ENCODE measurements around the gene OBSCN.

OBSCN gene

DNA sequence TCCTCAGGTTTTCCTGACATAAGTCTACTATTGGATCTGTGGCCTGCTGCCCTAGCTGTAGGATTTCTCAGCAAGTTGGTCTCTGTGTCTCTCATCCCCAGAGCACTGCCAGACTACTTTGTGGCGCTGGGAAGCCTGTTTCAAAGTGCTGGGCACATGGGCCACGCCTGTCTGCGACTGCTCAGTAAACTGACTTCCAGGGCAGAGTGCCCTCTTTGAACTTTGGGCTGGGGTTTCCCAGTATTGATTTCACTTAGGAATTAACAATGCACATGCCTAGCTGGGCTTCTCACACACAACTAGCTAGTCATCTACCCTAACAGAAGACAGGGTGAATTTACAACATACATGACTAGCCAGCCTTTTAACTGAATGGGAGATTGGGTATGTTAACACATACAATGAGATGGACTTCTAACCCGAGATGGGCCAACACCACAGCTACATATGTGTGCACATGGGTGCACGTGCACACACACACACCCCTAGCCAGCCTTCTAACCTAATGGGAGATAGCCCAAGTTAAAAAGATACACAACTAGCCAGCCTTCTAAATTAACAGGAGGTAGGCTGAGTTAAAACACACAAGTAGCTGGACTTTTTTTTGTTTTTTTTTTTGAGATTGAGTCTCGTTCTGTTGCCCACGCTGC, 215.7 kb downstream of the OBSCN start:
- CTCF ChIA-PET: interaction anchor here (0.7 to 1.0 kb wide), 2 partner anchors 11 to 33 kb away, joined by 3 to 6 read pairs; no protein-coding TSS in a partner anchor
- no peak for DNase-seq (ENCODE audit: extremely low spot score)
- POLR2A ChIA-PET: interaction anchor here (0.9 kb wide), 2 partner anchors 17 to 34 kb away, joined by 3 read pairs; partner anchors contain the start of gene TRIM11
- TF ChIP-seq SUZ12 (IDR thresholded peaks at IDR 0.05) (no peak), SP1 (IDR thresholded peaks at IDR 0.05) (no peak)

GRCh38 chr1:228424685-228425660, 217.1 kb downstream of the OBSCN start:
- TF ChIP-seq BHLHE40 (IDR thresholded peaks at IDR 0.05; ENCODE audit: borderline replicate concordance) (no peak), CTBP1 (IDR thresholded peaks at IDR 0.05; ENCODE audit: borderline replicate concordance) (no peak), ARNT (IDR thresholded peaks at IDR 0.05) (no peak), L3MBTL2 (conservative IDR thresholded peaks at IDR 0.05) (no peak), FOXM1 (IDR thresholded peaks at IDR 0.05; ENCODE audit: borderline replicate concordance) (no peak), TARDBP (IDR thresholded peaks at IDR 0.05) (no peak)
- TF ChIP-seq, protein P1, sequence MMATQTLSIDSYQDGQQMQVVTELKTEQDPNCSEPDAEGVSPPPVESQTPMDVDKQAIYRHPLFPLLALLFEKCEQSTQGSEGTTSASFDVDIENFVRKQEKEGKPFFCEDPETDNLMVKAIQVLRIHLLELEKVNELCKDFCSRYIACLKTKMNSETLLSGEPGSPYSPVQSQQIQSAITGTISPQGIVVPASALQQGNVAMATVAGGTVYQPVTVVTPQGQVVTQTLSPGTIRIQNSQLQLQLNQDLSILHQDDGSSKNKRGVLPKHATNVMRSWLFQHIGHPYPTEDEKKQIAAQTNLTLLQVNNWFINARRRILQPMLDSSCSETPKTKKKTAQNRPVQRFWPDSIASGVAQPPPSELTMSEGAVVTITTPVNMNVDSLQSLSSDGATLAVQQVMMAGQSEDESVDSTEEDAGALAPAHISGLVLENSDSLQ (IDR thresholded peaks at IDR 0.05): no peak
- DNase-seq (ENCODE audit: extremely low spot score): no peak
- ChIA-PET CTCF (interaction anchor here (1.0 kb wide), 1 partner anchor 32 kb away, joined by 3 read pairs; no protein-coding TSS in a partner anchor), POLR2A (interaction anchor here (0.9 to 1.0 kb wide), 3 partner anchors 8 to 32 kb away, joined by 3 read pairs; partner anchors contain the start of gene TRIM11)

DNA sequence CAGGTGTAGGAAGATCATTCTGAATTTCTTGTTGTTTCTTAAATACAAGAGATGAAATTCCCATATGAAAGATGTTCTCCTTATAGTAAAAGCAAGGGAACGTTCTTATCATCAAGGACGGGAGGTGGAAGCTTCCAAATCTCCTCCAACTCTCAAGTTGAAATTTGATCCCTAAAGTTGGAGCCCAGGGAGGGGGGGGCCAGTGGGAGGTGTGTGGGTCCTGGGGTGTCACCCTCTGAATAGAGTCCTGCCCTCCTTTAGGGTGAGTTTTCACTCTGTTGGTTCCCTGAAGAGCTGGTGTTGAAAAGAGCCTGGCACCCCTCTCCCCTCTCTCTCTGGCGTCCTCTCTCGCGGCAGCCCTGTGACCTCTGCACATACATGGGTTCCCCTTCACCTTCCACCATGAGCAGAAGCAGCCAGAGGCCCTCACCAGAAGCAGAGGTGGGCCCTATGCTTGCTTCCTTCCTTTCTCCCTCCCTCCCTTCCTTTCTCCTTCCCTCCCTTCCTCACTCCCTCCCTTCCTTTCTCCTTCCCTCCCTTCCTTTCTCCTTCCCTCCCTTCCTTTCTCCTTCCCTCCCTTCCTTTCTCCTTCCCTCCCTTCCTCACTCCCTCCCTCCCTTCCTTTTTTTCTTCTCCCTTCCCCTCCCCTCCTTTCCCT, 218.8 kb downstream of the OBSCN start:
- ChIA-PET CTCF (interaction anchor here (0.6 kb wide), 1 partner anchor 520 kb away, joined by 4 read pairs; no protein-coding TSS in a partner anchor), POLR2A (no interaction called here)
- TF ChIP-seq, protein P1 (IDR thresholded peaks at IDR 0.05): no peak
- TF ChIP-seq ARNT (IDR thresholded peaks at IDR 0.05) (no peak), FOXM1 (IDR thresholded peaks at IDR 0.05; ENCODE audit: borderline replicate concordance) (no peak), NFRKB (IDR thresholded peaks at IDR 0.05) (no peak), ELF4 (IDR thresholded peaks at IDR 0.05) (no peak), ZNF384 (IDR thresholded peaks at IDR 0.05) (no peak), SUZ12 (IDR thresholded peaks at IDR 0.05) (no peak), HDGF (IDR thresholded peaks at IDR 0.05; ENCODE audit: borderline replicate concordance) (no peak), CTBP1 (IDR thresholded peaks at IDR 0.05; ENCODE audit: borderline replicate concordance) (no peak), BHLHE40 (IDR thresholded peaks at IDR 0.05; ENCODE audit: borderline replicate concordance) (no peak), SP1 (IDR thresholded peaks at IDR 0.05) (no peak), L3MBTL2 (conservative IDR thresholded peaks at IDR 0.05) (no peak), FOXK2 (IDR thresholded peaks at IDR 0.05) (no peak), FOXA1 (IDR thresholded peaks at IDR 0.05) (no peak)
- no peak for DNase-seq (ENCODE audit: extremely low spot score)

DNA sequence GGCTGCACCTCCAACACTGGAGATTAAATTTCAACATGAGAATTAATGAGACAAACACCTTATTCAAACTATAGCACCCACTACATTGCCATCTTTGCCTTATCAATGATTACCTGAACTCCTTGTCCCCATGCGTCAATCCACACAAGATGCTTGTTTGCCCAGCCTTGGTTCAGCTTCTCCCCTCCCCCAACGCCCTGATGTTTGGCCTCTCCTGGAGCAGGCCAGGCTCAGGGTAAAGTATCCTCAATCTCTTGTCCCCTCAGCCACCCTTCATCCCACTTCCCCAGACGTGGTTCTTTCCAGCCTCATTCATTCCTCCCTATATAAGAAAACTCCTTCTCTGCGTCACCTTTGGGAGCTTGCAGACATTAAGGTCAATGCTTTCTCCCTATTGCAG, 220.6 kb downstream of the OBSCN start:
- POLR2A ChIA-PET: no interaction called here
- CTCF ChIA-PET: no interaction called here
- TF ChIP-seq ARNT (IDR thresholded peaks at IDR 0.05) (no peak), FOXA1 (IDR thresholded peaks at IDR 0.05) (no peak), HDGF (IDR thresholded peaks at IDR 0.05; ENCODE audit: borderline replicate concordance) (no peak), CTBP1 (IDR thresholded peaks at IDR 0.05; ENCODE audit: borderline replicate concordance) (no peak), ELF4 (IDR thresholded peaks at IDR 0.05) (no peak), BHLHE40 (IDR thresholded peaks at IDR 0.05; ENCODE audit: borderline replicate concordance) (no peak), TARDBP (IDR thresholded peaks at IDR 0.05) (no peak), SUZ12 (IDR thresholded peaks at IDR 0.05) (no peak), FOXK2 (IDR thresholded peaks at IDR 0.05) (no peak), SP1 (IDR thresholded peaks at IDR 0.05) (no peak), FOXM1 (IDR thresholded peaks at IDR 0.05; ENCODE audit: borderline replicate concordance) (no peak), NFRKB (IDR thresholded peaks at IDR 0.05) (no peak), L3MBTL2 (conservative IDR thresholded peaks at IDR 0.05) (no peak), LEF1 (IDR thresholded peaks at IDR 0.05; ENCODE audit: borderline replicate concordance) (no peak), ZNF384 (IDR thresholded peaks at IDR 0.05) (no peak)
- TF ChIP-seq, protein P1 (IDR thresholded peaks at IDR 0.05): no peak
- DNase-seq (ENCODE audit: extremely low spot score): no peak

Measured in HEK293T (cell line).